Activated CD4-positive, alpha-beta T cell treated with anti-CD3 and anti-CD28 coated beads, Interleukin-2, amount 50 U/mL, for 16 hours (primary cell): ENCODE results near the gene CAPN7.

ENCODE experiments used
- DNase-seq: peaks from one replicate; pipeline ENCODE4 v3.0.0-alpha.2; 2020

Gene CAPN7

DNA sequence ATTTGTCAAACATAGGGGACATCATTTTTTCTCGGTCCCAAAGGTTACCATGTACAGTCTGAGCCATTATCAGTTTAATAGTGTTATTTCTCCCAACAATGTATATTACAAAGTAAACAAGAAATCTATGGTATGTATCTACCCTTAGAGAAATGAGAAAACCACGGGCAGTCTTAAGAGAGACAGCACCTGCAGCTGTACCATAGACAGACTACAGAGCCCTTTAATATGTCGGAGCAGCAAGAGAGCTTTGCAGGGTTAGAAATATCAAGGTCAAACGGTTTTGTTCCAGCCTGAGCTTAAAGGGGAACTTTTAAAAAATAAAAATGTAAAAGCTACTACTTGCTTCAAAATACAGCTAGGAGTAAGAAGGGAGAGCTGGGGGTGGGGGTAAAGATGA is 73.2 kb downstream of the CAPN7 start:
- DNase-seq = no peak

DNA sequence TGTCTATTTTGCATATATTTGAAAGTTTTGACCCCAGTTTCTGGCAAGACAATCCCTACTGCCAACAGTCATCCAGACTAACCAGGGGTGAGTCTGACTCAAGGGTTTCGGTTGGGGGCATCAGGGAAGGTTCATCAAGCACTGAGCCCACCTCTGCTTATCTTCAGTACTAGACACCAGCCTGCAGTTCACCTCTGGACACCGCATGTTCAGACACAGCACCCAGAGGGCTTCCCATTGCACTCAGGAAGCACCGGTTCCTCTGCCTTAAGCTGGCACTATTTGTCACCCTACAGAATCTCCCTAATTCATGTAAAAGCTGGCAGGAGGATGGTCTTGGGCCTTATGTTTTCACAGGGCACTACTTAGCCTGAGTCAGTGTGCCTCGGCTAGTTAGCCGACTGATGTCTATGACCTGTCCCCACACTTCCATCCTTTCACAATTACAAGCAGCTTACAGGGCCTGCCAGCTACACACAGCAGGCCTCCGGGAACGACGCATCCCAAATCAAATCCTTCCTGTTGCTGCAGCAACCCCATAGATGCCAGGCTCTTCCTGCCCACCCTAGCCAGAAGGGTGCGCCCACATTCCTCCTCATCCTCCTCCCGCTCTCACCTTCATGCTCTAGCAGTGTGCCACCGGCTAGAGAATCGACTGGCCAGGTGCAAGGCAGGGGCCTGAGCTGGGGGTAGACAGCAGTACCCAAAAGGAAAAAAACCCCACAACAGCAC is 73.8 kb downstream of the CAPN7 start:
- DNase-seq = no peak

DNA sequence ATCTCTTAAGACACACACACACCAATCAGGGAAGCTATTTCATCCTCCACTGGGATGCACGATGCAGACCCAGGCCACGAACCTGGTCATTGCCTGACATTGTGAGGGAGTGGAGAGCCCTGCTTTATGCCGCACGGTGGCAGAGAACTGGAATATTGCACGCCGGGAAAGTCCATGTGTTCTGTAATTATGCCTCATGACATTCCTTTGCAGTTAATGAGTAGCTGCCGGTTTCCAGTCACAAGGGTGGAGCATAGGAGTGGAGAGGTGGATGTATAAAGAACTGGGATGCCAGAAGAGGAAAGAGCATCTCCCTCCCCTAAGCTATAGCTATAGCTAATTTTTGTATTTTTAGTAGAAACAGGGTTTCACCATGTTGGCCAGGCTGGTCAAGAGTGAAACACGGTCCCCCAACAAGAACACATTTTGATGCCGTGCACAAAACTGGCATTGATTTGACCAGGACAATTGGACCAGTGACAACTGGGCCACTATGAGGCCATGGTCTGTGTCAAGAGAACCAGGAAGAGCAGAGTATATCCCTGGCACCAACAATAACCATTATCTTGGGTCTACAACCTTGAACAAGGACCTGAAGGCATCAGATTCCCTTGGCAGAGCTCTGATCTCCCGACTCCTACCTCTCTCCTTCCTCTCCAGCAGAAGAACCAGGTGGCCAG is 74.9 kb downstream of the CAPN7 start:
- DNase-seq = no peak

DNA sequence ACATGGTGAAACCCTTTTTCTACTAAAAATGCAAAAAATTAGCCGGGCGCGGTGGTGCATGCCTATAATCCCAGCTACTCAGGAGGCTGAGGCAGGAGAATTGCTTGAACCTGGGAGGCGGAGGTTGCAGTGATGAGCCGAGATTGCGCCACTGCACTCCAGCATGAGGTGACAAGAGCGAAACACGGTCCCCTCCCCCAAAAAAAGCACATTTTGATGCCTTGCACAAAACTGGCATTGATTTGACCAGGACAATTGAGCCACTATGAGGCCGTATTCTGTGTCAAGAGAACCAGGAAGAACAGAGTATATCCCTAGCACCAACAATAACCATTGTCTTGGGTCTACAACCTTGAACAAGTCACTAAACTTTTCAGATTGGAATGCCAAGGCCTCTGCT is 75.8 kb downstream of the CAPN7 start:
- no peak for DNase-seq

DNA sequence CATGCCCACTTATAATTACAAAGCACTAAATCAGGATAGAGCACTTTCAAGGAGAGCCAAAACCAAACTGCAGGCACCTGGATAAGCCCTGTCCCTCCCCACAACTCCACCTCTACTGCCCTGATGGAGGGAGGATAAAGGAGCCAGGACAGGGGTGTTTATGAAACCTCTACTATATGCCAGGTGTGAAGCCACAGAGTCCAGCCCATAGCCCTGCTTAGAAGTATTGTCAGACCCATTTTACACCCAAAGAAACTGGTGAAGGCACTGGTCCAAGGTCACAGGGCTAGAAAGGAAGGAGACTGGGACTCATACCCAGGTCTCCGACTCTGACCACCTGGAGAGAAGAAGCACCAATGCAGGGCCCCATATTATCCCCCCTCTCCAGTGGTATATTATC is 77.7 kb downstream of the CAPN7 start:
- no peak for DNase-seq

DNA sequence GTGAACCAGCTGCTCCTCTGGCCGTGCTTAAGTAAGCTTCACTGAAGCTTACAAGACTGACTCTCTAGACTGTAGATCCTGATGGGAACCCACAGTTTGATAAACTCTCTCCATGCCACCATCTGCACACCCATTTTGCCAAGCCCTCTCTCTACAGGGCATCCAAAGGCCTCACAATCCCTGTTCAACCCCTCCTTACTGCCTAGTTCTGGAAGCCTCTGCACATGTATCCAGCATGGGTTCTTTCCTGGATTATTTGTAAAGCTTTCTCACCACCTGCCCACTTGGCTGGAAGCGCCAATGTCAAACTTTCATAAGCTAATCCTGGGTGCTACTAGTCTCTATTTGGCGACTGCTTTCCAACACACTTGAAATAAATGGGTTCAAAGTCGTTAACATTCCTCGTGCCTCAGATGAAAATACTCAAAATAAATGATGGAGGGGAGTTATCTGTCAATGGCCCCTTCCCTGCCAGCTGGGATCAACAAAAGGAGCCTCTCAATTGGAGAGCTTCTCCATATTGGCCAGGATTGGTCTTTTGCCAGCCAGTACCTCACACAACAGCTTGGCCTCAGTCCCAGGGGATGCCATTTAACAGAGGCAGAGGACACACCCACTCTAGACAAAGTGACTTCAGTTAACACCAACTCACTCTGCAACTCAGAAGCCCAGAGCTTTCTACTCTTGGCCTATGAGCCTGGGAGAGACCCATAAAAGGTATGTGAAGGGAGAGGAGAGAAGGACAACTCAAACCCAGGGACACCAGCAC is 78.3 kb downstream of the CAPN7 start:
- no peak for DNase-seq

DNA sequence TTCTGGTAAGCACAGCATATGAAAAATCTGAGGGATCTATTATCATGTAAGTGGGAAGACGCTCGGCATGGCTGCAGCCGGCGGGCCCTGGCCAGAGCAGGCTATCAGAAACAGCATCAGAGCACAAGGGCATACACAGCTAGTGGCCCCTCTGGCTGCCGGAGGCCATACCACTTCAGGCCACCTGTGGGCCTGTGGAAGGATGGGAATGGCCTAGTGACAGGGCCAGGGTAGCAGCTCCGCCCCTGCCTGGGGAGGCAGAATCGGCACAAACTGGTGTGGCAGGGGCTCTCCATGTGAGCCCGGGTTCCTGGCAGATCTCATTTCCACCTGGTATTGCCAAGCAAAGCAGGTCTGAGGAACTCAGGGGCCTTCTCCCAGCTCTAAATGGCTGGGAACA is 80.0 kb downstream of the CAPN7 start:
- no peak for DNase-seq

DNA sequence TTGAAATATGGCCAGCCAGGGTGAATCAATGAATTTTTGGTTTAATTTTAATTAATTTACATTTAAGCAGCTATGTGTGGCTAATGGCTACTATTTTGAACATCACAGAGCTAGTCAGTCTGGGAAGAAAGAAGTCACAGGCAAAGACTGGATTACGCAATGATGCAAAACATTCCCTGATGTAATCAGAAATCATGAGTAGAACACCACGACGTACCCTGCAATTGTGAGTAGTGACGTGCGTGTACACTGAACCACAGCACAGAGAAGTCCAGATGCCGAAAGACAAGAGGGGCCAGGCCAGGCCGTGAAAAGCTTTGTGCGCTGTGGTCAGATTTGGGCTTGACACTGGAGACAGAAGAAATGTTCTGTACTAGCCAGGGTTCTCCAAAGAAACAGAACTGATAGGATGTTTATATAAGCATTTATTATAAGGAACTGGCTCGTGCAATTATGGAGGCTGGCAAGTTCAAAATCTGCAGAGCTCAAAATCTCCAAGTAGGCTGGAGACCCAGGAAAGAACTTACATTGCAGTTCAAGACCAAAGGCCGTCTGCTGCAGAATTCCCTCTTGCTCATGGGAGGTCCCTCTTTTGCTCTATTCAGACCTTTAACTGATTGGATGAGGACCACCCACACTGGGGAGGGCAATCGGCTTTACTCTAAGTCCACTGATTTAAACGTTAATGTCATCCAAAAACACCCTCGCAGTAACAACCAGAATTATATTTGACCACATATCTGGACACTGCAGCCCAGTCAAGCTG is 81.7 kb downstream of the CAPN7 start:
- no peak for DNase-seq

DNA sequence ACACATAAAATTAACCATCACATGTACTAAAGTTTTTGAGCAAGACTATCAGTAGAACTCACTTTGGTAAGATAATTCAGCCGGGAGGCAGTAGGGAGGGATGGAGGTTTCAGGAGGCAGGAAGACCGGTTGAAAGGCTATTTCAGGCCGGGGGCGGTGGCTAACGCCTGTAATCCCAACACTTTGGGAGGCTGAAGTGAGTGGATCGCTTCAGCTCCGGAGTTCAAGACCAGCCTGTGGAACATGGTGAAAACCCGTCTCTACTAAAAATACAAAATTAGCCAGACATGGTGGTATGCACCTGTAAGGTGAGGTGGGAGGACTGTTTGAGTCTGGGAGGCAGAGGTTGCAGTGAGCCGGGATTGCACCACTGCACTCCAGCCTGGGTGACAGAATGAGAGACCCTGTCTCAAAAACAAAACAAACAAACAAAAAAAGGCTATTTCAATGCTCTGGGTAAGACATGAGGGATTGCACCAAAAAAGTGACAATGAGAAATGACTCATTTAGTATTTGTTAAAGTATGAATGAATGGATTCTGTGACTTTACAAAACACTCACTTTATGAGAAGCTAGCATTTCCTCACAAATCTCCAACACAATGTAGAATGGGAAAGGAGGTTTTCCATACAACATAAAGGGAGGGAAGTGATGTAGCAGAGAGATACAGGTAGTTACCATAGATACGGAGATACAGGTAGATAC is 82.4 kb downstream of the CAPN7 start:
- DNase-seq = no peak

DNA sequence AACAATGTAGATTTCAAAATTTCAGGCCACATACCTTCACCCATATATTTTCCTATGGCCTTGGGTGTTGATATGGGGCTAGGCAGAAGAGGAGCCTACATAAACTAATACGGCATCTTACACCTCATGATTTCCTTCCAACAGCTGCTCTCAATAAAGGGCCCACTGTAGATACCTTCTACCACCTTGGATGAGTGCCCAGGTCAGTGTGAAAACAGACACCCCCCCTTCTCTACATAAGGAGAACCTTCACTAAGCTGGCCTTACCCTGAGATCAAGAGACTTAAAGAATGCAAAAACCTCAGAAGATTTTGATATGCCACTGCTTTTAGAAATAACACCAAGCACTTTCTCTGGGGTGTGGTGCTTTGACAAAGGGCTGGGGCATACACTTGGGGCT is 83.6 kb downstream of the CAPN7 start:
- DNase-seq = no peak

DNA sequence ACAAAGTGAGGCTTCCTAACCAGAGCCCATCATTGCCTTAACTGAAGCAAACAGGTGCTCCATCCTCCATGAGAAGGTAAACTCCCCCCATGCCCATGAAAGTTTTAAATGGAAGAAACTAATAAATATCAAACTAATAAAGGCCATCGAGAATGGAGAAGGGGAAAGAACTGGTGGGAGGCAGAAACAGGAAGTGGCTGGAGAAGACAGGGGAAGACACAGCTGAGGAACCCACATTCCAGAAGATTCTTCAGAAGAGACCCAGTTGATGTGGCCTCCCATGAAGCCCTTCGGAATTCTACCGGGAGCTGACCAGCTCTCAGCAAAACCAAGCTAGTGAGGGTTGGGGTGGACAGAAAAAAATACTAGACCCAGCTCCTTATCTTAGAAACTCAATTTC is 84.7 kb downstream of the CAPN7 start:
- no peak for DNase-seq

DNA sequence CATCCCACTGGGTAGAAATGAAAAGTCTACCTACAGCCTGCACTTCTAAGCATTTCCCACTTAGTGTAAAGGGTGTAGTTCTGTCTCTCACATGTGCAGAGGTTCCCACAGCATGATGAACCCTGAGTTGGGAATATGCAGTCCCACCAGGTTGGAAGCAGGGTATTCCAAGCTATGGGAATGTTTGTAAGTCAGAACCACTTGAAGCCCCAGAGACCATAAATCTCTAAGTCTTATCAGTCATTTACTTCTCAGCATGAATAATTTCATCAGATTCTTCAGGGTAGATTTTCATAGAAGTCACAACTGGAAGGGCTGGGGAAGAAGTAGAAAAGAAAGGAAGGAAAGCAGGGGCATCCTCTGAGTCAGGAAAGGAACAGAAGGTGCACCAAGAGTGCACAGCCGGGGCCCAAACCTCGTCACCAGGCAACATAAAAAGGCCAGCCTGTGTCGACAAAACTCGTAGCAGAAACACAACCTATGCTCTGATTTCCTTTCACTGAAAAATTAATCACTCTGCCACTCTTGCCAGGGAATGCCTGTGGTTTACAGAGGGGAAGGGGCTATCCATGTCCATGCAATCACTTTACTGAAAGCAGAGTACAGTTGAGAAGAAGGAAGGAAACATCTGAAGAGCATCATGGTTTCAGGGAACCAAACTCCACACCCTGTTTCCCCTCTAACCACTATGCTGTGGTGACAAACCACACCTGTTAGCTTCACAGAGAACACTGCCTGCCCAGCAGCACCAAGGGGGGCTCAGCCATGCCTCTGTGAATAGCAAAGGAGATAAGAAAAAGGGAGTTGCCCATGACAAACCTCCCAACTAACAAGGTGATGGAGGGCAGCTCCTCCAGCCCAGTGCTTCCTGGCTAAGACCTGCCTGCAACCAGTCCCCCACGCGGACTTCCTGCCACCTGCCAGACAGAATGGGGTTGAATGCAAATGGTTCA is 85.8 kb downstream of the CAPN7 start:
- peak; percentile 80 for DNase-seq

DNA sequence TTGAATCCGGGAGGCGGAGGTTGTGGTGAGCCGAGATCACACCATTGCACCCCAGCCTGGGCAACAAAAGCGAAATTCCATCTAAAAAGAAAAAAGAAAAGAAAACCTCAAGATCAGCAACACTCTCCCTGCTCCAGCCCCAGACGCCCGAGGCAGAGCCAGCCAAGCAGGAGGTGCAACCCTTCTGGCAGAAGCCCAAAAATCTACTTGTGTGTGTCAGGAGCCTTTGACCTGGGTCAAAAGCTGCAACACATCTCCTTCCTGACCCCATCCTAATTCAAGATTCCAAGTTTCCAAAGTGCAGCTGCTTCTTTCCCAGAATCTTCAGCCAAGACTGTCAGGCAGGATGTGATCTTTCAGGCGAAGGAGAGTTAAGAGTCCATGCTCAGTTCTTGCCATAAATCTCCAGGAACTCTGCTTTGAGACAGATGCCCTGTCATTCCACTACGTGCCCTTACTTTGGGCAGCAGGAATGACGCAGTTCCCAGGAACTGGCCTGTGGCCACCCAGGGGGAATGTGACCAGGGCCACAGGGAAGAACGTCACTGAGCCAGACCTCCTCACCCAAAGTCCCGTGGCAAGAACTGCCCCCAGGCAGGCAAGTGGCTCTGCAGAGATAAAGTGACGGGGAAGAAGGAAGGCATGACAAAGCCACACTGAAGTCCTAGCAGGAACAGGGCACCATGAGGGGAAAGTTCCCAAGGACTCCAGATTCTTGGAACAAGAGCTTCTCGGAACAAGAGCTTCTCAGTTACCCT is 86.9 kb downstream of the CAPN7 start:
- DNase-seq = no peak

DNA sequence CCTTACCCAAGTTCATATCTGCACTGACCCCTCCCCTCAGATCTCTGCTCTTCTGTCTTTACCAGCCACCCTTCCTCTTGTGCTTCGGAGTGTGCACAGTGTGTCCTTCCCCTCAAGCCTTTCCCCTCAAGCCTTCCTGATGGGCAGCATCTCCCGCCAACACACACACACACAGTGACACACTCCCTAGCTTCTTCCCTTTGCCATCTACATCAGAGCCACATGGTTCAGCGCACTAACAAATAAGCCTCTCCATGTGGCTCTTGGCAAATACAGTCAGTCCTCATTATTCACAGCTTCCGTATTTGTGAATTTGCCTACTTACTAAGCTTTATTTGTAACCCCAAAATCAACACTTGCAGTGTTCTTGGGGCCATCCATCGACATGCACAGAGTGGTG is 88.9 kb downstream of the CAPN7 start:
- no peak for DNase-seq

DNA sequence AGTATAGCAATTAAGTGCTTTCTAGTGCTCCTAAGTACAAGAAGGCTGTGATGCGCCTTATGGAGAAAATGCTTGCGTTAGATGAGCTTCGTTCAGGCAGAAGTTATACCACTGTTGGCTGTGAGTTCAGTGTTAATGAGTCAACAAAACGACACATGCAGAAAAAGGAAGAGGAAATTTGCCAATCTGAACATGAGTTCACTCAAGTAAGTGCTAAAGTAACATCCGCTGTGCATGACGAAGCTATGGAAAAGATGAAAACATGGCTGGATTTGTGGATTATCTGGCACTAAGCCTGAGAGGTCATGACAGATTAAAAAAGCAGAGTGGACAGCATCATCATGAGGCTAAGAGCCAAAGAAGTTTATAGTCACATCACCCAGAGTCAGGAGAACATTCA is 89.5 kb downstream of the CAPN7 start:
- DNase-seq = no peak

DNA sequence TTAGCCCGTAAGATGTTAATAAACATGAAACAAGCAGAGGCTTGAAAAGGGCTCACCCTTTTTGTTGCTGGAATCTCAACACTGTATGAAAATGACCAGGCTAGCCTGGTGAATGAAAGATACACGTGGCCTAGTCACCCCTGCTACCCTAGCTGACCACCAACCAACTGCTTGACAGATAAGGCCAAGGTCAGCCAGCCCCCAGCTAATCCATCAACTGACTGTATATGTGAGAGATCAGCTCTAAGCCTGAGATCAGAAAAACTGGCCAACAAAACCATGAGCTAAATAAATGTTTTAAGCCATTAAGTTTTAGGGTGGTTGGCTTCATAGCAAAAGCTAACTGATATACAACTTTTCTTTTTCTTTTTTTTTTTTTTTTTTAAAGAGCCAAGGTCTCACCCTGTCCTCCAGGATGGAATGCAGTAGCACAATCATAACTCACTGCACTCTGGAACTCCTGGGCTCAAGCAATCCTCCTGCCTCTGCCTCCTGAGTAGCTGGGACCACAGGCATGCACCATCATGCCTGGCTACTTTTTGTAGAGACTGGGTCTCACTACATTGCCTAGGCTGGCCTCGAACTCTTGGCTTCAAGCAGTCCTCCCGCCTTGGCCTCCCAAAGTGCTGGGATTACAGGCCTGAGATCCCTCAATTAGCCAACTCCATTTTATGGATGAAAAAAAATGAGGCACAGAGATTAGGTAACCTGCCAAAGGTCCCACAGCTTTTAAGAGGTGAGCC is 91.7 kb downstream of the CAPN7 start:
- DNase-seq = no peak

DNA sequence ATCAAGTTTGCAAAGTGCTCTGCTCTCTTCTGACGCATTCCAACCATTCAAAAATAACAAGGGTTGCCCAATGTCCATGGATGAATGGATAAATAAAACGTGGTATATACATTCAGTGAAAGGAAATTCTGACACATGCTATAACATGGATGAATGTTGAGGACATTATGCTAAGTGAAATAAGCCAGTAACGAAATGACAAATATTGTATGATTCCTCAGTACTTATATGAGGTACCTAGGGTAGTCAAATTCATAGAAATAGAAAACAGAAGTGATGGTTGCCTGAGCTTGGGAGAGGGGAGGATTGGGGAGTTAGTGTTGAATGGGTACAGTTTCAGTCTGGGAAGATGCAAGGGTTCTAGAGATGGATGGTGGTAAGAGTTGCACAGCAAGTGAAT is 92.5 kb downstream of the CAPN7 start:
- peak; percentile 46 for DNase-seq

DNA sequence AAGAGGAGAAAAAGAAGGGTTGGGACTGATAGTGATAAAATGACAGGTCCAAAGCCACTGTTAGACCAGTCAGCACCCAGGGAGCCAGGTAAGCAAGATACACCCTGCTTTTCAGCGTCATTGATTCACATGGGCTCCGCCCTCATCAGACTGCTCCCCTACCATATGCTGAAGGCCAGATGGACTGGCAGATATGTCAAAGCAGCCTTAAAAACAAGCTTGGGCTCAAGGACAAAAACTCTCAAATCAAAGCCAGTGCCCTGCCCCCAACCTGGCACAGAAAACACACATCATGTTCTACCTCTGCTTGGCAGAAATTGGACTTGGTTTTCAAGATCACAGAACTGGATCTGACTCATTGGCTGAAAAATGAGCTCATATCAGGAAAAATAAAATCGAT is 93.0 kb downstream of the CAPN7 start:
- DNase-seq = no peak

DNA sequence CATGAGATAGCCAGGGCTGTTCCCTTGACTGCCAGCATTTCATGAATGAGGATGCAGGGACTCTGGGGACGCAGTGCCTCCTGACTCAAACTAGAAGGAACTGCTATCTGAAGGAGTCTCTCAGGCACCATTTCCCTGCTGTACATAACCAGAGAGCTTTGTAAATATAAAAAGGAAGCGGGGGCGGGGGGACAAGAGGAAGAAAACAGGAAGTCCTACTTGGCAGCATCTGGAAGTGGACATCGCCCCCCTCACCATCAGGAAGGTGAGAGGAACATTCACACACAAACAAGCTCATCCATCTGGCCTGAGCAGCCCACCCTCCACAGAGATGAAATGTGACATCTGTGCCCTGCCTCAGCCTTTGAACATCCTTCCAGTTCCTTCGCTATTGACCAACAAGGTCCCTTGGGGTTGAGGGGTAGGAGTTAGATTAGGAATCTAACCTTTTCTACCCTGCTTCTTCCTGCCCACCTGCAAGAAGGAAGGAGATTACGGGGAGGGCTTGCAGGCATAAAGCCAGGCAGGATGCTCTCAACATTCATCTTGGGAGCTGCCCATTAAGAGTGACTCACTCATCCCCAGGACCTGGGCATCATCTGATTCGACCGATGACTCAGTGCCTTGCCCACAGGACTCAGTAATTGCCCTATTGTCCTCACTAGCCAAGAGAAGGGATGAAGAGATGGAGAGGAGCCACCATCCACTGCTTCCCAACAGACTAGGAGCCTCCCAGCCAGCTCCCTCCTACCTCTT is 94.5 kb downstream of the CAPN7 start:
- no peak for DNase-seq
